ENCODE data around the gene DHX34. TPM values are rescaled to one million over a fixed set of nuclear protein-coding genes. Genes with fewer than 3 reads are reported as not detected.

The DHX34 gene
- total RNA-seq, 1 experiment from 2014 or later, result 38.2 TPM

- H4K20me1 ChIP-seq (ENCODE audit: control insufficient read depth, insufficient read depth, insufficient read length), result no peaks in the 10 kb centered on the region
- H3K4ac ChIP-seq (ENCODE audit: low read depth, low read length), result no peak overlapping the region
- H2BK120ac ChIP-seq (ENCODE audit: low read depth, low read length, poor library complexity, severe bottlenecking), result no peak overlapping the region
- no peak overlapping the region for H2AK5ac ChIP-seq (ENCODE audit: insufficient read length, low read length)
- H3K56ac ChIP-seq (ENCODE audit: insufficient read length, low read depth, low read length), result no peak overlapping the region
- H2BK5ac ChIP-seq (ENCODE audit: insufficient read length, low read length), result no peak overlapping the region
- no peaks in the 10 kb centered on the region for H3K27me3 ChIP-seq (ENCODE audit: insufficient read depth, low read length)
- no peaks in the 10 kb centered on the region for H3K23me2 ChIP-seq (ENCODE audit: insufficient read length, low read depth, low read length, poor library complexity, severe bottlenecking)
- no peak overlapping the region for H2BK12ac ChIP-seq (ENCODE audit: insufficient read length, low read depth, low read length)
- no peak overlapping the region for H3K27ac Mint-ChIP-seq
- H3K27ac ChIP-seq (ENCODE audit: insufficient read length, low read depth, low read length), result no peak overlapping the region
- no peak overlapping the region for H3K4me2 ChIP-seq (ENCODE audit: insufficient read depth, insufficient read length, low read length)
- peaks cover 0 to 2% of the 10 kb centered on the region in 2 experiments; a peak in 1 of 5 replicates for H3K9me3 Mint-ChIP-seq
- TF ChIP-seq, protein P1, sequence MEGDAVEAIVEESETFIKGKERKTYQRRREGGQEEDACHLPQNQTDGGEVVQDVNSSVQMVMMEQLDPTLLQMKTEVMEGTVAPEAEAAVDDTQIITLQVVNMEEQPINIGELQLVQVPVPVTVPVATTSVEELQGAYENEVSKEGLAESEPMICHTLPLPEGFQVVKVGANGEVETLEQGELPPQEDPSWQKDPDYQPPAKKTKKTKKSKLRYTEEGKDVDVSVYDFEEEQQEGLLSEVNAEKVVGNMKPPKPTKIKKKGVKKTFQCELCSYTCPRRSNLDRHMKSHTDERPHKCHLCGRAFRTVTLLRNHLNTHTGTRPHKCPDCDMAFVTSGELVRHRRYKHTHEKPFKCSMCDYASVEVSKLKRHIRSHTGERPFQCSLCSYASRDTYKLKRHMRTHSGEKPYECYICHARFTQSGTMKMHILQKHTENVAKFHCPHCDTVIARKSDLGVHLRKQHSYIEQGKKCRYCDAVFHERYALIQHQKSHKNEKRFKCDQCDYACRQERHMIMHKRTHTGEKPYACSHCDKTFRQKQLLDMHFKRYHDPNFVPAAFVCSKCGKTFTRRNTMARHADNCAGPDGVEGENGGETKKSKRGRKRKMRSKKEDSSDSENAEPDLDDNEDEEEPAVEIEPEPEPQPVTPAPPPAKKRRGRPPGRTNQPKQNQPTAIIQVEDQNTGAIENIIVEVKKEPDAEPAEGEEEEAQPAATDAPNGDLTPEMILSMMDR (conservative IDR thresholded peaks at IDR 0.05), result no peak
- H3K4me1 Mint-ChIP-seq, result peaks cover 3 to 11% of the 10 kb centered on the region in 2 experiments
- H3K9me3 ChIP-seq (ENCODE audit: control insufficient read depth, low read depth, low read length), result no peaks in the 10 kb centered on the region
- no peak overlapping the region for H2BK20ac ChIP-seq (ENCODE audit: low read depth, low read length, poor library complexity, severe bottlenecking)
- DNase-seq, result no peak
- H3K36me3 Mint-ChIP-seq (ENCODE audit: insufficient read depth in 1 of 3, low read depth in 3 of 3), result no peaks in the 10 kb centered on the region
- no peak overlapping the region for H3K9ac ChIP-seq (ENCODE audit: extremely low read depth, insufficient read length, low read length)
- H3K79me2 ChIP-seq (ENCODE audit: insufficient read depth, low read length), result no peaks in the 10 kb centered on the region
- H2AFZ ChIP-seq (ENCODE audit: low read length), result no peak overlapping the region
- H3T11ph ChIP-seq (ENCODE audit: low read length), result no peak overlapping the region
- no CpG with 5 or more reads among the region's 5 CpGs for WGBS (ENCODE audit: extremely low coverage, insufficient read length, low lambda C conversion rate)
- no peaks in the 10 kb centered on the region for H3K4me1 ChIP-seq (ENCODE audit: insufficient read depth, low read length)
- H4K5ac ChIP-seq (ENCODE audit: insufficient read length, low read depth, low read length), result no peak overlapping the region
- H3K18ac ChIP-seq (ENCODE audit: insufficient read length, low read depth, low read length), result no peak overlapping the region
- no peaks in the 10 kb centered on the region for H3K79me1 ChIP-seq (ENCODE audit: insufficient read depth, low read depth, low read length, poor library complexity, severe bottlenecking)
- H3K4me3 Mint-ChIP-seq, result no peak overlapping the region
- peaks cover 25% of the 10 kb centered on the region for H3K27me3 Mint-ChIP-seq (ENCODE audit: low read depth)
- H3K23ac ChIP-seq (ENCODE audit: insufficient read length, low read depth, low read length), result no peak overlapping the region
- H4K91ac ChIP-seq (ENCODE audit: insufficient read length, low read depth, low read length), result no peak overlapping the region
- no peak overlapping the region for H2BK15ac ChIP-seq (ENCODE audit: low read depth, low read length)
- no peak overlapping the region for H3K14ac ChIP-seq (ENCODE audit: insufficient read depth, low read length)
- no peak overlapping the region for H4K8ac ChIP-seq (replicated peaks; ENCODE audit: insufficient read length, low read depth, low read length)
These were observed 38.3 kb upstream of the DHX34 start for GRCh38 chr19:47310819-47311218.
